HG03342 (cell line): ENCODE data around the gene RANBP9.

ENCODE experiments used
- ATAC-seq: cut with Tn5 transposase; IDR thresholded peaks from one replicate; pipeline ENCODE4 v1.9.1; 2021; ENCODE audit warnings: mild to moderate bottlenecking, moderate library complexity; ENCODE audit not compliant: unreplicated experiment

The RANBP9 gene

GRCh38 chr6:13711324-13711732 is 307 bp downstream of the RANBP9 start:
- ATAC-seq, result peak; percentile 43

GRCh38 chr6:13710552-13711323 is 897 bp downstream of the RANBP9 start:
- peak; percentile 8 for ATAC-seq

GRCh38 chr6:13709689-13710551 is 1.7 kb downstream of the RANBP9 start:
- no peak for ATAC-seq

- ATAC-seq, result no peak
Measured at GRCh38 chr6:13708736-13709135, 2.9 kb downstream of the RANBP9 start.

- ATAC-seq, result no peak
Measured at GRCh38 chr6:13703496-13703895, 8.1 kb downstream of the RANBP9 start.

GRCh38 chr6:13702809-13703302 is 8.8 kb downstream of the RANBP9 start:
- ATAC-seq, result peak; percentile 61

- ATAC-seq, result no peak
Measured at GRCh38 chr6:13700232-13700631, 11.4 kb downstream of the RANBP9 start.

GRCh38 chr6:13698715-13699114 is 12.9 kb downstream of the RANBP9 start:
- no peak for ATAC-seq

- ATAC-seq, result no peak
Measured at GRCh38 chr6:13697857-13698256, 13.8 kb downstream of the RANBP9 start.

GRCh38 chr6:13696226-13696625 is 15.4 kb downstream of the RANBP9 start:
- no peak for ATAC-seq

- ATAC-seq, result no peak
Measured at GRCh38 chr6:13695252-13695651, 16.4 kb downstream of the RANBP9 start.

- no peak for ATAC-seq
Measured at GRCh38 chr6:13694562-13694961, 17.1 kb downstream of the RANBP9 start.

GRCh38 chr6:13689511-13690256 is 22.0 kb downstream of the RANBP9 start:
- ATAC-seq, result no peak

- ATAC-seq, result no peak
Measured at GRCh38 chr6:13688692-13689196, 22.9 kb downstream of the RANBP9 start.

GRCh38 chr6:13687917-13688351 is 23.7 kb downstream of the RANBP9 start:
- no peak for ATAC-seq

GRCh38 chr6:13684855-13685254 is 26.8 kb downstream of the RANBP9 start:
- ATAC-seq, result no peak

GRCh38 chr6:13683038-13683437 is 28.6 kb downstream of the RANBP9 start:
- no peak for ATAC-seq

- no peak for ATAC-seq
Measured at GRCh38 chr6:13682346-13682745, 29.3 kb downstream of the RANBP9 start.

- ATAC-seq, result no peak
Measured at GRCh38 chr6:13681305-13682061, 30.2 kb downstream of the RANBP9 start.

GRCh38 chr6:13680448-13680968 is 31.1 kb downstream of the RANBP9 start:
- ATAC-seq, result no peak
